Measurements from ENCODE around the gene RND3.

Gene RND3

DNA sequence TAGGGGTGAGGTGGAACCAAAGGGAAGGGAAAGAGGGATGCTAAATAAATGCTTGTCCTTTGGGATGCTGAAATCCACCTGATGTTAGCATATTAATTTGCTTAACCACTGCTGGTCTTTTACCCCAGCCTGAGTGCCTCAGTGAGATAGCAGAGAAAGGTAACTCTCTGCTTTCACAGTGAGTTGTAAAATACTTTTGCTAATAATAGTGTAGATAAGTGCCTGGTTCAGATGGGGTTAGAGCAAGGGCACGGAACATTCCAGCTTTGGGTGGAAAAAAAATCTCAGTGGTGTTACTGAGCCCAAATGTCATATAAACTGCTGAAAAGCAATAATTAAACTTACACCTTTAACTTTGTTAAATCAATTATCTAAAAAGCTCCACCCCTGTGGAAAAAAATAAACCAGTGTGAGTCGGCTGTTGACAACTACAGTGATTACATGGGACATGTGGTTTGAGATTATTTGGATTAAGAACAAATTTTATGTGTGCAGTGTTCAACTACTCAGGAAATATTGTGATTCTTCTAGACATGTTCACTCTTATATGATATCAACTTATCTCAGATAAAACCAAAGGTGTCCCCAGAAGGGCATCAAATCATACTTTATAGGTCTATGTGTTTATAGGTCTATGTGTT, 21.1 kb upstream of the RND3 start:
- no peaks in the 10 kb centered on the region for H3K9me3 Mint-ChIP-seq

DNA sequence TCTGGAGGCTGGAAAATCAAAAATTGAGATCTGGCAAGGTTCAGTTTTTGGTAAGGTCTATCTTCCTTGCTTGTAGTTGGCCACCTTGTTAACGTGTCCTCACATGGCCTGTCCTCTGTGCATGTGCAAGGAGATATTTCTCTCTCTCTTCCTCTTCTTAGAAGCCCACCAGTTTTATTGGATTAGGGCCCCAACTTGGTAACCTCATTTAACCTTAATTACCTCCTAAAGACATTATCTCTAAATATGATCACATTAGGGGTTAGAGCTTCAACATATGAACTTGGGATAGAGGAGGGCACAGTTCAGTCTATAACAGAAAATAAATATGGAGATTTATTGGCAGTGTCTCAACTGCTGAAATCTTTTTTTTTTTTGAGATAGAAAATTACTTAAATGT, 19.6 kb upstream of the RND3 start:
- Mint-ChIP-seq H3K9me3 (no peaks in the 10 kb centered on the region), H3K36me3 (ENCODE audit: low read depth) (no peaks in the 10 kb centered on the region), H3K27me3 (no peaks in the 10 kb centered on the region), H3K4me3 (no peak overlapping the region), H3K27ac (no peak overlapping the region), H3K4me1 (ENCODE audit: low read depth) (no peaks in the 10 kb centered on the region)

More for the DNA sequence above, 21.1 kb upstream of the RND3 start:
- Mint-ChIP-seq H3K4me3 (no peak overlapping the region), H3K27me3 (no peaks in the 10 kb centered on the region), H3K27ac (no peak overlapping the region), H3K4me1 (ENCODE audit: low read depth) (no peaks in the 10 kb centered on the region), H3K36me3 (ENCODE audit: low read depth) (no peaks in the 10 kb centered on the region)

DNA sequence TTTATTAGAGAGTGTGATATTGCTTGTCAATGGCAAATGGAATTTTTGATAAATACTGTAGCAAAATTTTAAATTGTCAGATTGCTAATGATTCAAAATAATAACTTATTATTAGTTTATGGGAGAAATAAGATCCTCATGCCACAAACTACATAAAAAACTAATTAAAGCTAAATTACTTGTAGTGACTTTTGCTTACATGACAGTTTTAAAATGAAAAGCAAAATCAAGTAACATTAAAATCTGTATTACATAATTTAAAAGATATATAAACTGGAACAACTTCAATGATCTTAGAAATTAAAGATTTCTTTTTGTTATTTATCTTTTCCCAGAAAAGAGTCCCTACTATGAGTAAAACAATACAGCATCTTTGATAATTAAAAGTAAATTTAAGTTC, 17.7 kb upstream of the RND3 start:
- Mint-ChIP-seq H3K4me3 (no peak overlapping the region), H3K9me3 (no peaks in the 10 kb centered on the region), H3K4me1 (ENCODE audit: low read depth) (no peaks in the 10 kb centered on the region), H3K27me3 (no peaks in the 10 kb centered on the region), H3K36me3 (ENCODE audit: low read depth) (no peaks in the 10 kb centered on the region), H3K27ac (no peak overlapping the region)

DNA sequence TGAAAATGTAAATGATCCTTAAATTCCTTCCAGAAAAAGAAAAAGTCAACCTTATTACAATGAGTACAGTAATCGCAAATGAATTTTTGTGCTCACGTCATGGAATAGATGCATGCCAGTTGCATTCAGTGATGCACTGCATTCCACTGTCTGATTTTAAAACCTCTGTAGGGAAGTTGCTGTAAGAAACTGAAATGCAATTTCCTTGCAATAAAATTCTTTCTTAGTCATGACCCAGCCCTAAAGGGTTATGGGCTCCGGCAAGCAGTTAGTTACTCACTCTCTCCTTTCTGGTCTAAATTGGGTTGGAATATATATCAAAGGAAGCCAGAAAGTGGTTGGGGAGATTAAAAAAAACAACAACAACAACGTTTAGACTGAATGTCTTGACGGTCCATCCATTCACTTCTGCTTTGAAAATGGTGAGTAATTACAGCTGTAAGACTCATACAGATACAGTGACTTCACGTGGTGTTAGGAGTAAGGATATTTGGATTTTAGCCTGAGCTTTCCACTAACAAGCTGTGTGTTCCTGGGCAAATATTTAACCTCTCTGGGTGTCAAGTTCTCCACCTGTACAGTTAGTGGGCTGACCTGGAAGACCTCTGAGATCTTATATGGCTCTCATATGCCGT, 8.6 kb upstream of the RND3 start:
- no peaks in the 10 kb centered on the region for H3K36me3 Mint-ChIP-seq (ENCODE audit: low read depth)
- H3K4me1 Mint-ChIP-seq (ENCODE audit: low read depth) = no peaks in the 10 kb centered on the region
- H3K9me3 Mint-ChIP-seq = peaks cover 4% of the 10 kb centered on the region
- H3K4me3 Mint-ChIP-seq = no peak overlapping the region
- H3K27me3 Mint-ChIP-seq = no peaks in the 10 kb centered on the region
- no peak overlapping the region for H3K27ac Mint-ChIP-seq

DNA sequence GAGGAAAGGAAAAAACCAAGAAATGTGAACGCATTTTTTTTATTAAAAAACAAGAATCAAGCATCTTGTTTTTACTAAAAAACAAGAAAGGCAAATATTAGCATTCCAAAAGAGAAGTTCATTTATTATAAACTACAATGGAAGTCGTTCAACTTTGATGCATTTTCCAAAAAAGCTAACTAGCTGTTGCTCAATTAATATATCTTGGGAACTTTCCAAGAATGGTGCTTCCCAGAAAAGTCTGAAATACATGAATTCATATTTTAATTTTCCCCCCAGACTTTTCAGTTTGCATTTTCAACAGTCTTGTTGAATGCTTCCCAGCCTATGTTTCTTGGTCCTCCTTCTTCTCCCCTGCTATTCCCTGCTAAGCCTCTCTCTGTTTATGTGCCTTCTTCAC, 7.5 kb upstream of the RND3 start:
- Mint-ChIP-seq H3K27me3 (peaks cover 5% of the 10 kb centered on the region), H3K36me3 (ENCODE audit: low read depth) (no peaks in the 10 kb centered on the region), H3K9me3 (peaks cover 4% of the 10 kb centered on the region), H3K4me3 (no peak overlapping the region), H3K27ac (no peak overlapping the region), H3K4me1 (ENCODE audit: low read depth) (no peaks in the 10 kb centered on the region)

DNA sequence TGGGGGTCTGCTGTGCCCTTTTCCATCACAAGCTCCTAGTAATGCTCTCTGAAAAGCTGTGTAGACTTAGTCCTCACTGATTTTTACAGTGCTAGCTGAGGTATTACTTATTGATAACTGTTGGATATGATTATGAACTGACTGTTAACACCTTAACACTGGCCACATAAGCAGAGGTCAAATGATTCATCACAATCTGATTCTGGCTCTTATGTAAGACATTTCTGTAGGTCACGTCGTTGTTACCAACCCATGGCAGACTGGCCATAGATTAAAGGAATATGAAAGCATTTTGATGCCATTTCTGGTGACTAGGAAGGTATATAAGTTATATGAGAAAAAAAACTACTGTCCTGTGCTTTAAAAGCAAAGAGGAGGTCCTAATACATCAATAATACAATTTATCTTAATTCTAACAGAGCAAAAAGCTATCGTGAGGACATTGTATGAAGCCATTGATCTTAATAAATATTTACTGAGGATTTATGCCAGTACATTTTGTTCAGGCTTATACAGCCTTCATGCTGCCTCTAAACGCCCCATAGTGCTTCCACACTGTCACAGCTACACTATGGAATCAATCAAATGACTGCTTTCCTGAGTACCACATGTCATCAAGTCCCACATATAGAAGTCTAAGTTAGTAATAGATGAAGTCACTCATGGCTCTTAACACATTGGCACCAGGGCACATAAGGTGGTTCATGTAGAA, 6.9 kb upstream of the RND3 start:
- H3K36me3 Mint-ChIP-seq (ENCODE audit: low read depth) = no peaks in the 10 kb centered on the region
- H3K27me3 Mint-ChIP-seq = peaks cover 10% of the 10 kb centered on the region
- H3K27ac Mint-ChIP-seq = no peak overlapping the region
- H3K4me3 Mint-ChIP-seq = no peak overlapping the region
- H3K9me3 Mint-ChIP-seq = peaks cover 4% of the 10 kb centered on the region
- no peaks in the 10 kb centered on the region for H3K4me1 Mint-ChIP-seq (ENCODE audit: low read depth)

DNA sequence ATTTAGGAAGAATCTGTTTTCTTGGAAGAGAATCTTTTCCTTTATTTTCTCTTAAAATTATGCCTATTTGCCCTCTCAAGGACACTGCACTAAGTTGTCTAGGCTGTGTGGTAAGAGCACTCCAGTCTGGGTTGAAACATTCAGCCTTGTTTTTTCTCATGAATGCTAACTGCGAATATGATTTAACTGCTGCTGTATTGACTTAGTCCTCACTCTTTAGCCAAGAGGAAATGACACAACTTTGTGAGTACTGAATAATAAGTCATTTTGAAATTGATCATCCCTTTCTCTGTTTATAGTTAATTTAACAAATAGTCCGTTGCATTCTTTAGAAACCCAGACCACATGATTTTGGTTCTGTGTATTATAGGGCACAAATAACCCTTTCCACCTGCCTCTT, 4.5 kb upstream of the RND3 start:
- Mint-ChIP-seq H3K4me3 (no peak overlapping the region), H3K27ac (no peak overlapping the region), H3K27me3 (peaks cover 29% of the 10 kb centered on the region), H3K4me1 (ENCODE audit: low read depth) (peaks cover 5% of the 10 kb centered on the region), H3K9me3 (peaks cover 4% of the 10 kb centered on the region), H3K36me3 (ENCODE audit: low read depth) (no peaks in the 10 kb centered on the region)

DNA sequence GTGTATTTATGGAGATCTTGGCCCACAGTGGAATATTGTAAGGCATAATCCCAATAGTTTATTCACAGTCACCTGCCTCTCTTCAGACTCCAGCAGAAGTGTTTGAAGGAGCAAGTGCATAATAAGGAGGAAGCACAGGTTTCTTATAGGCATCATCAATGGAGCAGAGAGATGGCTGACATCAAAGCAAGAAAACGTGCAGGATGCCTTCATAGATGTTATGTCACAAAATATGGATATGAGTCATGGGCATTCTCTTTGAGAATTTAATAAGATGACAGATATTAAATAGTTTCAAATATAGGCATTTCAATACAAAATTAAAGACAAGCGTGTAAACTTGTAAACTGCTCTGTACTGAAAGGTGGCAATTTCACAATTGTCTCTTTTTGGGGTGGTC, 4.0 kb upstream of the RND3 start:
- peaks cover 34% of the 10 kb centered on the region for H3K27me3 Mint-ChIP-seq
- no peak overlapping the region for H3K27ac Mint-ChIP-seq
- H3K9me3 Mint-ChIP-seq = no peaks in the 10 kb centered on the region
- no peaks in the 10 kb centered on the region for H3K36me3 Mint-ChIP-seq (ENCODE audit: low read depth)
- H3K4me3 Mint-ChIP-seq = no peak overlapping the region
- H3K4me1 Mint-ChIP-seq (ENCODE audit: low read depth) = peaks cover 10% of the 10 kb centered on the region

DNA sequence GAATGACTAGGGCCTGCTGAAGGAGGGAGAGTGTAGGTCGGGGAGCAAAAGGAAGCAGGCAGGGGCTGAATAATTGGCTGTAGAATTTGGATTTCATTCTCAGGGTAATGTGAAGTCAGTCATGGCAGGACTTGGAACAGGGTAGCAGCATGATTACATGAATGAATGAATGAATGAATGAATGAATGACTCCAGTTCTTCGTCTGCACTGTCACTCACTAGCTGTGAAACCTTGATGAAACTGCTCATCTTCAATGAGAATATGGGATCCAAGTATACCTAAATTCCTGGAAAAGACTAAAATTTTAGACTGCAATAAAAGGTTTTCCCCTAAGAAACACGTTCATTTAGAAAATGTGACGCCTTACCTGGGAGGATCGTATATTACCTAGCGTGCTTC, 3.0 kb upstream of the RND3 start:
- no peaks in the 10 kb centered on the region for H3K9me3 Mint-ChIP-seq
- H3K27me3 Mint-ChIP-seq = peaks cover 41% of the 10 kb centered on the region
- H3K36me3 Mint-ChIP-seq (ENCODE audit: low read depth) = no peaks in the 10 kb centered on the region
- H3K4me3 Mint-ChIP-seq = no peak overlapping the region
- peaks cover 11% of the 10 kb centered on the region for H3K4me1 Mint-ChIP-seq (ENCODE audit: low read depth)
- no peak overlapping the region for H3K27ac Mint-ChIP-seq

DNA sequence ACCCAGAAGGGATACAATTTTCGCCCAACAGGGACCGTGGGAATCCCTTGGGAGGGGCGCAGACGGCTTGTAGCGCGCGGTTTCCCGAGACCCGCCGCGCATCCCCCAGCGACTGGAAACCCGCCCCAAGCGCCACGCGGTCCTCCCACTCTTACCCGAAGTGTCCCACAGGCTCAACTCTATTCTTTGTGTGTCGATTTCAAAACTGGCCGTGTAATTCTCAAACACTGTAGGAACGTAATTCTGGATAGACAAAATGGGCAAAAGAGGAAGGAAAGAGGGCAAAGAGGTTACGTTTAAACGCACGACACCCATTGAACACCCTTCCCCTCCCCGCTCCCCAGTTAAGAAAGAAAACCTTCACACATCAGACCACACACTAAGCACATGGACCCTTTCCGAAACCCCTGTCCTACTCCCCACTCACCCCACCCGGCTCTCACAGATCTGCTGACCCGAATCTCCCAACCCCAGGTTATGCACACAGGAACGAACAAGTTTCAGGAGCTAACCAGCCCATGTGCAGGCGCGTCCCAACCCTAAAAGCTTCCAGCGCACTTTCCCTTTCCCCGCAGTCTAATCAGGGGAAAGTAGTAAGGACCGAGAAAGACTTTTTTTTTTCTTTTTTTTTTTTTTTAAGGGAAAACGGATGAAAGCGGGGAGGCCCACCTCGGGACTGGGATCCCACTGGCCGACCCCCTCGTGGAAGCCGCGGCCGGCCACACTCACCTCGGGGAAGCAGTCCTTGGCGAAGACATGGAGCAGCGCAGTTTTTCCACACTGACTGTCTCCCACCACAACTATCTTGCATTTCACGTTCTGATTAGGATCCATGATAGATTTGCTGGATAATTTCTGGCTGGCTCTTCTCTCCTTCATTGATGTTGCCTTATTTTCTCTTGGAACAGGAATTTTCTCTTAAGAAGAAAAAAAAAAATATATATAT, 655 bp downstream of the RND3 start:
- Mint-ChIP-seq H3K27me3 (peaks cover 67% of the 10 kb centered on the region), H3K36me3 (ENCODE audit: low read depth) (no peaks in the 10 kb centered on the region), H3K4me3 (peak overlapping the region; percentile 61), H3K27ac (no peak overlapping the region), H3K4me1 (ENCODE audit: low read depth) (peaks cover 11% of the 10 kb centered on the region), H3K9me3 (no peaks in the 10 kb centered on the region)

DNA sequence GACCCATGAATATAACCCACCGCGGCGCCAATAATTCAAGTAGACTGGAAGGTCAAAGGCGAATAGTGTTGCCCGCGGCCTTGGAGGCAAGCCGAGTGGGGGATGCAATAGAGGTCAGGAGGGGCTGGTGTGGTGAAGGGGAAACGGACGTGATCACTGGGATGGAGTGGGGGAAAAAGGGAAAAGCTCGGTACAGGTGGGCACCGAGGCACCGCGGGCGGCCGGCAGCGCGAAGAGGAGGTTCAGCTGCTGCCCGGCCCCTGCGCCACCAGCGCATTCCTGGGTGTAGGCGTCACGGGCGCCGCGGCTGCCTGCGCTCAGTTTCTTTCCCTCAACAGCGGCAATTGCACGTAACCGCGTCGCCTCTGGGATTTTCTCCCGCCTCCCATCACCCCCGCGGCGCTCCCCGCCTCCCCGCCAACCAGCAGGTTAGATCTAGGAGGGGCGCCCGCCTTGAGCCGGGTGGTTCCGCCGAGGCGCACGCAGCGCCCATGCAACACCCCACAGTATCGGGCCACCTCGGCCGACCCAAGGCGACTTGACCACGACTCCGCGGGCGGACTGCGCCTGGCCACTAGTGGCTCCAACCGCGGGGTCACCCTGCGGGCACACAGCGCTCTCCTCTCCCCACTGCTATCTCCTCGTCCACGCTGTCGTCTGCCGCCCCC, 1.5 kb downstream of the RND3 start:
- H3K36me3 Mint-ChIP-seq (ENCODE audit: low read depth) = no peaks in the 10 kb centered on the region
- peaks cover 11% of the 10 kb centered on the region for H3K4me1 Mint-ChIP-seq (ENCODE audit: low read depth)
- H3K27me3 Mint-ChIP-seq = peaks cover 68% of the 10 kb centered on the region
- H3K4me3 Mint-ChIP-seq = peak overlapping the region; percentile 61
- H3K9me3 Mint-ChIP-seq = no peaks in the 10 kb centered on the region
- no peak overlapping the region for H3K27ac Mint-ChIP-seq

DNA sequence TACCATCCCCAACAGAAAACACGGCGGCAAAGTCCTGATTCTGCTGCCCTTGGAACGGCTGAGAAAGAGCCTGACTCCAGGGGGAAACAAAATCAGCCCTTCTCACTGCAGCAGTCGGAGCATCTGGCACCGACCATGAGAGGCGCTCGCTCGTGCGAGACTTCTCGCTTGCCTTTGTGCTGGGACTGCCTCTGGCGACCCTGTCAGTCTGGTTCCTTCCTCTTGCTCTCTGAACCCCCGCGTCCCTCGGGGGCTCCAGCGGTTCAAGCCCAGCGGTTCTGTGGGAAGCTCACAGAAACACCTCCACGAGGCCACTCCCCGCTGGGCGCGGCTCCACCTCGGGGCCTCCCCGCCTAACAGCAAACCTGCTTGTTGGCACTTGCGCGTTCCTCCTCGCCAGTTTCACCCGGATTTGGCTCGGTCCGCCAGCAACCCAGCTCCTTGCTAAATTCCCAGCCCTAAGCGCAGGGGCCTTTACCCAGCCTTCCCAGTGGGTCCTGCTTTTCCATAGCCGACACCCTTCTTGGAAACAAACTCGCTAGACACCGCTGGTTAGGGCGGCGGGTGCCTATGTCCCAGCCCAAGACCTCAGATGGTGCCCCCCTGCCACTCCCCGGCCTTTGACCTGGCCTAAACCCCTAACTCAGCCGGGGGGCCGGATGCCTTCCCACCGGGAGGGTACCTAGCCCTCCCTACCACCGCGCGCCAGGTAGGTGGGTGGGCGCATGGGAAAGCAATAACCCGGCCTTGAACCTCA, 2.2 kb downstream of the RND3 start:
- Mint-ChIP-seq H3K9me3 (no peaks in the 10 kb centered on the region), H3K27ac (no peak overlapping the region), H3K27me3 (peaks cover 65% of the 10 kb centered on the region), H3K36me3 (ENCODE audit: low read depth) (no peaks in the 10 kb centered on the region), H3K4me3 (peak overlapping the region; percentile 30), H3K4me1 (ENCODE audit: low read depth) (peaks cover 11% of the 10 kb centered on the region)

DNA sequence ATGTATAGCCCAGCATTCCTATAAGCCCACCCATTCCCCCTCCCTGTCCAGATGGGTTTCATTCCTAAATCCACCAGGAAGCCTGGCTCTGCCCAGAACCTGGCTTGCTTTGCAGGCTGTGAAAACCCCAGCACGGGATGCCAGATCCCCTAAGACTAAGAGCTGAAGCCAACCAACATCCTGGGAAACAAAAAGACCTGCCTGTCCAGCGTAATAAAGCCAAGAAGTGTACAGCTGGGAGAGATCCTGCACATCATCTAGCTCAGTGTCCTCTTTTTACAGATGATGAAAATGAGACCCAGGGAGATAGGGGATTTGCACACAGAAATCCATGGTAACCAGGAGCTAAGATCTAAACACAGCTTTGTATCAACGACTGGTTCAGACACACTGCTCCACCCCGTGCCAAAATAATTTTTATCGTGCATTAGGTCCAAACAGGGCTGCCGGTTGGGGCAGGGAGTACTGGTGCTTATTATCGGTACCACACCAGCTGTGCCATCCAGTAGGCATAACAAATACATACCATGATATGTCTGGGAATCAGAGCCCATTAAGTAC, 2.9 kb downstream of the RND3 start:
- Mint-ChIP-seq H3K36me3 (ENCODE audit: low read depth) (no peaks in the 10 kb centered on the region), H3K27ac (no peak overlapping the region), H3K9me3 (no peaks in the 10 kb centered on the region), H3K27me3 (peaks cover 60% of the 10 kb centered on the region), H3K4me1 (ENCODE audit: low read depth) (peaks cover 11% of the 10 kb centered on the region), H3K4me3 (no peak overlapping the region)
